Pons (tissue), 1 donor: ENCODE data around the gene NEO1.
A peak's percentile ranks its signal among the peaks of the same experiment; 100 is the strongest.

Experiments used
- DNase-seq: peaks from one replicate; pipeline ENCODE4 v3.0.0-alpha.2; 2016; ENCODE audit warnings: low spot score

The NEO1 gene

GRCh38 chr15:73303636-73304035 lies 251.4 kb downstream of the NEO1 start:
- peak; percentile 12 for DNase-seq

GRCh38 chr15:73305331-73306211 lies 253.3 kb downstream of the NEO1 start:
- DNase-seq: peak; percentile 54

- DNase-seq: no peak
Observed at GRCh38 chr15:73308305-73308704, 256.0 kb downstream of the NEO1 start.

- DNase-seq: no peak
Observed at GRCh38 chr15:73313861-73314260, 261.6 kb downstream of the NEO1 start.

- no peak for DNase-seq
Observed at GRCh38 chr15:73317651-73318462, 265.6 kb downstream of the NEO1 start.

- DNase-seq: no peak
Observed at GRCh38 chr15:73318463-73319351, 266.4 kb downstream of the NEO1 start.

- no peak for DNase-seq
Observed at GRCh38 chr15:73319460-73320245, 267.4 kb downstream of the NEO1 start.

GRCh38 chr15:73320619-73321180 lies 268.4 kb downstream of the NEO1 start:
- no peak for DNase-seq

GRCh38 chr15:73321496-73322450 lies 269.5 kb downstream of the NEO1 start:
- no peak for DNase-seq

- DNase-seq: no peak
Observed at GRCh38 chr15:73322665-73323373, 270.6 kb downstream of the NEO1 start.

GRCh38 chr15:73323374-73323955 lies 271.2 kb downstream of the NEO1 start:
- DNase-seq: no peak

GRCh38 chr15:73323956-73324355 lies 271.7 kb downstream of the NEO1 start:
- no peak for DNase-seq

GRCh38 chr15:73324496-73325170 lies 272.4 kb downstream of the NEO1 start:
- DNase-seq: no peak

GRCh38 chr15:73325191-73325861 lies 273.1 kb downstream of the NEO1 start:
- no peak for DNase-seq

GRCh38 chr15:73326157-73326556 lies 273.9 kb downstream of the NEO1 start:
- no peak for DNase-seq

- DNase-seq: no peak
Observed at GRCh38 chr15:73328149-73328820, 276.0 kb downstream of the NEO1 start.

- no peak for DNase-seq
Observed at GRCh38 chr15:73328981-73329380, 276.7 kb downstream of the NEO1 start.
